PFSK-1 (cell line): Measurements from ENCODE around the gene H6PD.

Experiments used
- POLR2AphosphoS5 ChIP-seq: IDR thresholded peaks from 2 replicates; pipeline ENCODE4 v1.6.1; 2012; ENCODE audit warnings: low read depth, mild to moderate bottlenecking, control low read depth, low read length, moderate library complexity
- REST ChIP-seq, 2 experiments: IDR thresholded peaks; 2 replicates each; pipeline versions ENCODE4 v1.6.1 to v1.8.0; 2011 to 2012; ENCODE audit warnings: low read depth in 2 of 2, low read length in 2 of 2, control low read depth in 1 of 2, inconsistent platforms in 1 of 2, mild to moderate bottlenecking in 1 of 2, moderate library complexity in 1 of 2; ENCODE audit not compliant: insufficient read depth in 1 of 2
- SIN3A ChIP-seq: IDR thresholded peaks from 2 replicates; pipeline ENCODE4 v1.6.1; 2012; ENCODE audit warnings: mild to moderate bottlenecking, low read length, moderate library complexity, borderline replicate concordance; ENCODE audit not compliant: insufficient read depth

- TF ChIP-seq SIN3A (no peak), REST (IDR thresholded peaks at IDR 0.05; ENCODE audit: insufficient read depth in 1 of 2, low read depth in 2 of 2, low read length in 2 of 2) (no peak), POLR2AphosphoS5 (no peak)
Measured at GRCh38 chr1:9200441-9200840, 34.1 kb upstream of the H6PD start.
